ENCODE measurements around the gene NDUFB7. TPM values are rescaled to one million over a fixed set of nuclear protein-coding genes. Genes with fewer than 3 reads are reported as not detected.
"Not testable (repeated sequence)": the region's sequence is repeated elsewhere in the genome, so short reads cannot be mapped to it uniquely, and the experiment has no call there.

The NDUFB7 gene
- total and polyA plus RNA-seq, 2 experiments from 2014 or later: 244 to 316 TPM

GRCh38 chr19:14566712-14567077 is 5.2 kb downstream of the NDUFB7 start:
- no peak overlapping the region for H3K27ac ChIP-seq
- H3K9ac ChIP-seq: no peak overlapping the region
- H3K4me2 ChIP-seq (ENCODE audit: unreplicated experiment): no peak overlapping the region
- H3K9me2 ChIP-seq (ENCODE audit: insufficient read depth): no peaks in the 10 kb centered on the region
- H3F3A ChIP-seq (ENCODE audit: insufficient read depth): no peaks in the 10 kb centered on the region
- H4K20me1 ChIP-seq (ENCODE audit: insufficient read depth): no peaks in the 10 kb centered on the region
- H3K79me2 ChIP-seq (ENCODE audit: insufficient read depth): peaks cover 37% of the 10 kb centered on the region
- no peak overlapping the region for H3K4me3 ChIP-seq
- no peak for DNase-seq
- no peaks in the 10 kb centered on the region for H3K36me3 ChIP-seq (ENCODE audit: low read depth)
- in situ Hi-C loops (cut with MboI): no loop called here
- H3K4me1 ChIP-seq (ENCODE audit: insufficient read depth): no peaks in the 10 kb centered on the region; the same call in 1 of the 2 replicates
- TF ChIP-seq EZH2 (IDR thresholded peaks at IDR 0.05; ENCODE audit: insufficient read depth, poor library complexity, severe bottlenecking) (no peak), EZH2phosphoT487 (IDR thresholded peaks at IDR 0.05; ENCODE audit: insufficient read depth, low read depth) (no peak)
- 75% methylated on average over 9 to 18 of the region's 18 CpGs for WGBS, 2 experiments (ENCODE audit: low coverage in 1 of 2, low lambda C conversion rate in 2 of 2, missing lambda C conversion rate in 2 of 2)
- H3K27me3 ChIP-seq (replicated peaks; ENCODE audit: insufficient read depth): no peaks in the 10 kb centered on the region
- no peak overlapping the region for H2AFZ ChIP-seq
- no peaks in the 10 kb centered on the region for H3K9me3 ChIP-seq (ENCODE audit: low read depth)

- no peak overlapping the region for H2AFZ ChIP-seq
- no peaks in the 10 kb centered on the region for H3K9me3 ChIP-seq (ENCODE audit: low read depth)
- no peaks in the 10 kb centered on the region for H4K20me1 ChIP-seq (ENCODE audit: insufficient read depth)
- H3K4me2 ChIP-seq (ENCODE audit: unreplicated experiment): no peak overlapping the region
- no peaks in the 10 kb centered on the region for H3K9me2 ChIP-seq (ENCODE audit: insufficient read depth)
- TF ChIP-seq EZH2 (IDR thresholded peaks at IDR 0.05; ENCODE audit: insufficient read depth, poor library complexity, severe bottlenecking): no peak
- no peak for TF ChIP-seq EZH2phosphoT487 (IDR thresholded peaks at IDR 0.05; ENCODE audit: insufficient read depth, low read depth)
- in situ Hi-C loops (cut with MboI): no loop called here
- no peak overlapping the region for H3K4me3 ChIP-seq
- H3K27me3 ChIP-seq (replicated peaks; ENCODE audit: insufficient read depth): no peaks in the 10 kb centered on the region
- H3K36me3 ChIP-seq (ENCODE audit: low read depth): no peaks in the 10 kb centered on the region
- no peak for DNase-seq
- peaks cover 31% of the 10 kb centered on the region for H3K79me2 ChIP-seq (ENCODE audit: insufficient read depth)
- no peaks in the 10 kb centered on the region for H3F3A ChIP-seq (ENCODE audit: insufficient read depth)
- no peak overlapping the region for H3K9ac ChIP-seq
- H3K4me1 ChIP-seq (ENCODE audit: insufficient read depth): no peaks in the 10 kb centered on the region; the same call in 1 of the 2 replicates
- H3K27ac ChIP-seq: no peak overlapping the region
- 92 to 94% methylated on average over 22 to 28 of the region's 31 CpGs for WGBS, 2 experiments (ENCODE audit: low coverage in 1 of 2, low lambda C conversion rate in 2 of 2, missing lambda C conversion rate in 2 of 2)
These were observed 5.8 kb downstream of the NDUFB7 start for GRCh38 chr19:14565765-14566711.

GRCh38 chr19:14565298-14565679 is 6.6 kb downstream of the NDUFB7 start:
- Histone ChIP-seq H3K4me2 (ENCODE audit: unreplicated experiment) (no peak overlapping the region), H3K9me2 (ENCODE audit: insufficient read depth) (no peaks in the 10 kb centered on the region), H2AFZ (no peak overlapping the region), H3K27ac (no peak overlapping the region), H4K20me1 (ENCODE audit: insufficient read depth) (no peaks in the 10 kb centered on the region), H3K4me3 (no peak overlapping the region), H3K36me3 (ENCODE audit: low read depth) (no peaks in the 10 kb centered on the region), H3K4me1 (ENCODE audit: insufficient read depth) (no peaks in the 10 kb centered on the region; the same call in 1 of the 2 replicates), H3K79me2 (ENCODE audit: insufficient read depth) (peaks cover 23% of the 10 kb centered on the region), H3F3A (ENCODE audit: insufficient read depth) (no peaks in the 10 kb centered on the region), H3K9ac (no peak overlapping the region), H3K9me3 (ENCODE audit: low read depth) (no peaks in the 10 kb centered on the region), H3K27me3 (replicated peaks; ENCODE audit: insufficient read depth) (no peaks in the 10 kb centered on the region)
- WGBS, 2 experiments (ENCODE audit: low coverage in 1 of 2, low lambda C conversion rate in 2 of 2, missing lambda C conversion rate in 2 of 2): 94 to 97% methylated on average over 16 to 21 of the region's 22 CpGs
- DNase-seq: peak; percentile 19
- in situ Hi-C loops (cut with MboI): no loop called here
- TF ChIP-seq EZH2phosphoT487 (IDR thresholded peaks at IDR 0.05; ENCODE audit: insufficient read depth, low read depth) (no peak), EZH2 (IDR thresholded peaks at IDR 0.05; ENCODE audit: insufficient read depth, poor library complexity, severe bottlenecking) (no peak)

GRCh38 chr19:14564652-14565297 is 7.1 kb downstream of the NDUFB7 start:
- peaks cover 18% of the 10 kb centered on the region for H3K79me2 ChIP-seq (ENCODE audit: insufficient read depth)
- H3K9me2 ChIP-seq (ENCODE audit: insufficient read depth); H3K9me3 ChIP-seq (ENCODE audit: low read depth); H3K36me3 ChIP-seq (ENCODE audit: low read depth); H3K4me1 ChIP-seq (ENCODE audit: insufficient read depth); H3F3A ChIP-seq (ENCODE audit: insufficient read depth); H3K9ac ChIP-seq; DNase-seq; H3K4me2 ChIP-seq (ENCODE audit: unreplicated experiment); H3K27ac ChIP-seq; H3K27me3 ChIP-seq (replicated peaks; ENCODE audit: insufficient read depth); H3K4me3 ChIP-seq; H2AFZ ChIP-seq; in situ Hi-C loops (cut with MboI); H4K20me1 ChIP-seq (ENCODE audit: insufficient read depth): not testable (repeated sequence)
- WGBS, 2 experiments (ENCODE audit: low coverage in 1 of 2, low lambda C conversion rate in 2 of 2, missing lambda C conversion rate in 2 of 2): 75 to 80% methylated on average over 15 to 22 of the region's 22 CpGs

Data from GM23248 (cell line).